ENCODE results near the gene HMX2. TPM values are rescaled to one million over a fixed set of nuclear protein-coding genes. Genes with fewer than 3 reads are reported as not detected.

Gene HMX2
- total and polyA plus RNA-seq, 2 of the 8 experiments (the other 6 are each of a cell fraction or from before 2014, with no cell fraction given) = 2.0 to 2.7 TPM

DNA sequence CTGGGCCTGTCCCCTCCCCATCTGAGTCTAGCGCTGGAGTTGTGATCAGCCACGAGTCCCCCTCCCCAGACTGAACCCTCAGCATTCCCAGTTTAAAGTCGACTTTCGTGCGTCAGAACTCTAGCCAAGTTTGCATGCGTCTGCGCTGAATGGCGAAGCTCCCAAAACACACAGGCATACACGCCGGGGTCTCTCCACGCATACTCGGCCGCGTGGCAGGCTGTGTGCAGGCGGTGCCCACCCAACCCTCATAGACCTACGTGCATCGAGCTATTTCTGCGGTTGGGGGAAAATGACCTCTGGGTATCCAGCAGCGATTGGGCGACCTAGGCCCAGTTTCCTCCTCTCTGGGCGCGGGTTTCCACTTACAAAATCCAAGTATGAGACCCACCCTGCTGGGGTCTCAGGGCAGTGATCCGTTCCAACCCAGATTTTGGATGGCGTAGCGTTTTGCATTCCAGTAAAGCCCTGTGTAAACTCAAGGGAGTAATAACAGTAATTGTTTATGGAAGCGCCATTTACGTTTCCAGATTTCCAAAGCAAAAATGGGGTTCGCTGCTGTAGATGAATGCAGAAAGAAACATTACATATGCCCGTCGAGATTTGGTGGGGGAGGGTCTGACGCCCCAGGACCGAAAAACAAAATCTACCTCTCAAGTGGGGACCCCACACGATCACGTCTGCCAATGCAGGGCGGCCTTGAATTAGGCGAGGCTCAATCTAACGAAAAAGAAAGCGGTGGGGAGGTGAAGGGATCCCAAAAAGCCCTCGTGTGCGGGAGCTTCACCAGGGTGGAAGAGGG lies 14.2 kb upstream of the HMX2 start:
- Histone ChIP-seq H3K18ac (ENCODE audit: extremely low read depth, low read length) (peak overlapping the region; percentile 52; the same call in 1 of the 2 replicates), H3K27ac (ENCODE audit: low read depth, low read length) (no peak overlapping the region), H2AFZ (ENCODE audit: low read length) (no peak overlapping the region), H3K4ac (replicated peaks; ENCODE audit: insufficient read length, low read depth, low read length) (no peak overlapping the region), H3K79me2 (ENCODE audit: control insufficient read depth in 1 of 2, insufficient read depth in 2 of 2, low read length in 2 of 2) (no peaks in the 10 kb centered on the region), H2BK120ac (replicated peaks; ENCODE audit: low read depth, low read length) (no peak overlapping the region), H2BK20ac (ENCODE audit: low read length) (no peak overlapping the region), H3K56ac (replicated peaks; ENCODE audit: insufficient read length, low read depth, low read length) (no peak overlapping the region), H3K36me3 (ENCODE audit: control insufficient read depth in 2 of 4, insufficient read depth in 4 of 4, low read length in 3 of 4) (no peaks in the 10 kb centered on the region; a peak in 1 of 8 replicates), H3K23me2 (ENCODE audit: low read depth, low read length) (peaks cover 21% of the 10 kb centered on the region; the same call in 1 of the 2 replicates), H3K23ac (ENCODE audit: insufficient read length) (no peak overlapping the region), H3K9ac (replicated peaks in 1 of 4; ENCODE audit: extremely low read depth in 1 of 4, low read depth in 3 of 4, low read length in 3 of 4) (no peak overlapping the region), H2BK5ac (ENCODE audit: low read depth, low read length) (no peak overlapping the region), H4K5ac (ENCODE audit: insufficient read length, low read depth, low read length) (no peak overlapping the region), H2BK15ac (ENCODE audit: low read length) (no peak overlapping the region), H3K4me2 (ENCODE audit: insufficient read depth in 1 of 2, low read depth in 2 of 2, low read length in 2 of 2) (peak overlapping the region; percentile 48 to 95), H3K79me1 (ENCODE audit: low read depth, low read length) (no peaks in the 10 kb centered on the region), H3K4me3 (ENCODE audit: extremely low read depth in 1 of 4, insufficient read depth in 2 of 4, low read depth in 3 of 4, low read length in 4 of 4) (peak overlapping the region; percentile 18 to 59 (median 48); a peak in 7 of 8 replicates), H4K91ac (replicated peaks; ENCODE audit: insufficient read length, low read length) (no peak overlapping the region), H3K4me1 (replicated peaks in 1 of 4; ENCODE audit: control insufficient read depth in 3 of 4, insufficient read depth in 4 of 4, low read length in 3 of 4) (peaks cover 7 to 36% (median 22%) of the 10 kb centered on the region in 4 experiments), H4K20me1 (replicated peaks in 1 of 2; ENCODE audit: control insufficient read depth in 1 of 2, insufficient read depth in 2 of 2, low read length in 2 of 2) (peaks cover 0 to 7% of the 10 kb centered on the region in 2 experiments), H3K14ac (ENCODE audit: insufficient read length) (no peak overlapping the region), H4K8ac (ENCODE audit: extremely low read depth, insufficient read depth, low read length) (no peak overlapping the region; the same call in 1 of the 2 replicates), H2BK12ac (ENCODE audit: low read depth, low read length) (peak overlapping the region; percentile 5; the same call in 1 of the 2 replicates), H2AK5ac (ENCODE audit: low read depth, low read length) (no peak overlapping the region), H3K9me3 (ENCODE audit: insufficient read depth in 2 of 2, low read depth in 1 of 2, low read length in 1 of 2) (no peaks in the 10 kb centered on the region), H3K27me3 (replicated peaks in 1 of 4; ENCODE audit: control insufficient read depth in 3 of 4, extremely low read depth in 1 of 4, insufficient read depth in 3 of 4, low read length in 3 of 4) (peaks cover 54 to 84% (median 73%) of the 10 kb centered on the region in 4 experiments)
- POLR2A ChIA-PET (ENCODE audit: partially characterized antibody) = interaction anchor here (1.5 to 2.8 kb wide), 4 partner anchors 11 to 21 kb away, joined by 3 to 35 read pairs (median 18); partner anchors contain the start of gene HMX2
- FAIRE-seq = no peak
- DNase-seq (ENCODE audit: low read depth in 1 of 2, low spot score in 2 of 2) = no peak
- CTCF ChIA-PET (ENCODE audit: partially characterized antibody) = interaction anchor here (0.6 to 4.4 kb wide), 28 partner anchors 10 to 673 kb away, joined by 3 to 35 read pairs (median 4); partner anchors contain the start of gene BUB3
- WGBS, 2 experiments (ENCODE audit: extremely low coverage in 1 of 2, insufficient coverage in 1 of 2, insufficient read length in 1 of 2, insufficient replicate concordance in 2 of 2, low coverage in 1 of 2, low lambda C conversion rate in 2 of 2, missing lambda C conversion rate in 1 of 2) = 2% methylated on average over 40 of the region's 40 CpGs; no CpG with 5 or more reads in 1 of the 2 experiments
- TF ChIP-seq RNF2 (IDR thresholded peaks at IDR 0.05; ENCODE audit: borderline replicate concordance, low read depth, low read length, missing control alignments, poor library complexity, severe bottlenecking) (peak; percentile 93), NRF1 (IDR thresholded peaks at IDR 0.05; ENCODE audit: low read depth, low read length) (no peak), GABPA (IDR thresholded peaks at IDR 0.05; ENCODE audit: borderline replicate concordance, insufficient read depth, low read length) (no peak), HDAC2 (IDR thresholded peaks at IDR 0.05; ENCODE audit: borderline replicate concordance in 1 of 2, low read depth in 2 of 2, low read length in 2 of 2) (no peak), RAD21 (IDR thresholded peaks at IDR 0.05 in 1 of 2, conservative IDR thresholded peaks at IDR 0.05 in 1 of 2; ENCODE audit: low read depth in 2 of 2, low read length in 2 of 2) (no peak), TCF12 (IDR thresholded peaks at IDR 0.05; ENCODE audit: low read depth, low read length) (no peak), TAF7 (optimal IDR thresholded peaks at IDR 0.05; ENCODE audit: borderline replicate concordance, low read depth, low read length) (no peak), CTBP2 (IDR thresholded peaks at IDR 0.05; ENCODE audit: borderline replicate concordance, insufficient read depth, insufficient read length, low read length) (no peak)
- TF ChIP-seq, protein P1, sequence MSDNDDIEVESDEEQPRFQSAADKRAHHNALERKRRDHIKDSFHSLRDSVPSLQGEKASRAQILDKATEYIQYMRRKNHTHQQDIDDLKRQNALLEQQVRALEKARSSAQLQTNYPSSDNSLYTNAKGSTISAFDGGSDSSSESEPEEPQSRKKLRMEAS (IDR thresholded peaks at IDR 0.05) = peak; percentile 51
